ENCODE measurements around the gene RAB29.
"Not testable (repeated sequence)": the region's sequence is repeated elsewhere in the genome, so short reads cannot be mapped to it uniquely, and the experiment has no call there.

The RAB29 gene

GRCh38 chr1:205760606-205761005 lies 14.7 kb downstream of the RAB29 start:
- no peak for DNase-seq

GRCh38 chr1:205756552-205756951 lies 18.7 kb downstream of the RAB29 start:
- DNase-seq: no peak

GRCh38 chr1:205754857-205755256 lies 20.4 kb downstream of the RAB29 start:
- no peak for DNase-seq

DNA sequence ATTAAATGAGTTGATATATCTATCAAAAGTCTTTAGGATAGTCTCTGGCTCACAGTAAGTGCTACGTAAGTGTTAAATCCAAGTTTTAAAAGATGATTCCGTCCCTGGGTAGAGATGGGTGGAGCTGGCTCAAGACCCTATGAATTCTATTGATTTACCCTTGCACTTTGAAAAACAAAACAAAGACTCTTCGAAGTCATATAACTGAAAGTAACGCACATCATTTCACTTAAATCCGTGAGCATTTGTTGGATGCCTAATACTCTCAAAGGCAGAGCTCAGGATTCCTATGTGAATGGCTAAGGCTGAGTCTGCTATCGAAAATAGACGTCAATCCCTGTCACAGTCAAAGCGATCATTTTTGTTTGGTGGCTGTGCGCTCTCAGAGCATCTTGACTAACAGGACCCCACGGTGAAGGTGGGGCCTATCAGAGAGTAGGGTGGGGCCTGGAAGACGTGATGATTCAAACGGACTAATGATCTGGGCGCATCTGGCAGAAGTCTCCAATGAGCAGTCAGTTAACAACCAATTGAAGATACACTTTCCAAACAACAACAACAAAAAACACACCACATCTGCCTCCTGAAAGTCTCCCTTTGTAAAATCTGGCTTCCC lies 24.1 kb downstream of the RAB29 start:
- DNase-seq: peak; percentile 42

DNA sequence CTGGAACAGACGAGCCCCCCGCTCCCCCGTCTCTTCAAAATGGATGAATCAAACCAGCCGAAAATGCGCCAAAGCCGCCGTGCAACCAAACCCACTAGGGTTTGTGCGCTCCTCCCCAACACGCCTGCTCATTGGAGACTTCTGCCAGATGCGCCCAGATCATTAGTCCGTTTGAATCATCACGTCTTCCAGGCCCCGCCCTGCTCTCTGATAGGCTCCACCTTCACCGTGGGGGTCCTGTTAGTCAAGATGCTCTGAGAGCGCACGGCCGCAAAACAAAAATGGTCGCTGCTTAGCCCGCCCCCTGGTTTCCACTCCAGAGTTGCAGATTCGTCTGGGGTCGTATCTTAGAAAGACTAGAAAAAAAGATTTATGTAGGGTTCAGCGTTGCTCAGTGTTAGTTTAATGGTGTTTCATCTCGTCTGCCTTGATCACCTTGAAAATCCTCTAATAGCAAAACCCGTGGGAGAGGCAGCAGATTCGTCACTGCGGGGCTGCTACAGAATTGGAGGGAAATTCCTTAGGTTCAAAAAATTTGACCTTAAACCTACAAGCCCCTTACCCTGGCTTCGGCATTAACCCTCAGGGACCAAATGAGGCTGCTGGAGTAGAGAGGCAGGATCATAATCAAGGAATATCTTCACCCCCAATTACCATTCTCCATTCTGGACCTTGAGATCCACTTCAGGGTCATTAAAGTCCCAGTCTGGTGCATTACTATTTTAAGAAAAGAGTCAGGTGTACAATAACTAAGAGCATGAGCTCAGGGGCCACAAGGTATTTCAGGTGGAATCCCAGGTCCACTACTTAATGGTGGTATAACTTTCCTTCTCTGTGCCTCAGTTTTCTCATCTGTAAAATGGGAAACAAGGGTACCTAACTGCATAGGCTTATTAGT lies 24.9 kb downstream of the RAB29 start, which contains the start of gene NUCKS1:
NUCKS1 (minus strand) TSS at position 45 of the 898 bp plus-strand sequence. CDS start 209 bp downstream, outside the sequence.
- DNase-seq: peak; percentile 100

GRCh38 chr1:205749234-205750137 lies 25.8 kb downstream of the RAB29 start:
- peak; percentile 98 for DNase-seq

GRCh38 chr1:205748403-205749233 lies 26.7 kb downstream of the RAB29 start:
- peak; percentile 31 for DNase-seq

- no peak for DNase-seq
Observed at GRCh38 chr1:205746757-205747412, 28.4 kb downstream of the RAB29 start.

DNA sequence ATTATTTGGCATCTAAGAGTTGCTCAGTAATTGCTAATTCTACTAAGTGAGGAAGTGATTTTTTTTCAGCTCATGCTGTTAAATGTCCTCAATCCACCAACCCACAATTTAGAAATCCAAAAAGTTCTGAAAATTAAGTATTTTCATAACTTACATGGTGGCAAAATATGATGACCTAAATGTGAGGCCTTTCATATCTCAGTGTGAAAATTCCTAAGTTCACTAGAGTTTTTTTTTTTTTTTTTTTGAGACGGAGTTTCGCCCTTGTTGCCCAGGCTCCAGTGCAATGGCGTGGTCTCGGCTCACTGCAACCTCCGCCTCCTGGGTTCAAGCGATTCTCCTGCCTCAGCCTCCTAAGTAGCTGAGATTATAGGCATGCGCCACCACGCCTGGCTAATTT lies 30.9 kb downstream of the RAB29 start:
- DNase-seq: no peak

DNA sequence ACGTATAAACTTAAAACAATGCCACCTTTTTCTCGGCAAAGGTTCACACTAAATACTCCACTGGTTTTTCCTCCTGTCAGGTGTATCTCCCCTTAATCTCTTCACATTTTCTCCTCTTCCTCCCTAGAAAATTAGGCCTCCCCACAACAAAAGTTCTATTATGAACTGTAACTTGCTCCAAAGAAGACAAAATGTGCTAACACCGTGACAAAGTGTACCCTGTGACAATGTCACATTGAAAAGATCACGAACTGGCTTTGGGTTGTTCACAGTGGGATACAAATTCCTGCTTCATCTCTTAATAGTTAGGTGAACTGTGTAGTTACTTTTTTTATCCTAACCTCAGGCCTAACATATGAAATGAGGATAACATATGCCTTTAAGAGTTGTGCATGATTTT lies 31.3 kb downstream of the RAB29 start:
- DNase-seq: no peak

- no peak for DNase-seq
Observed at GRCh38 chr1:205741681-205742080, 33.6 kb downstream of the RAB29 start.

- DNase-seq: no peak
Observed at GRCh38 chr1:205739348-205740160, 35.7 kb downstream of the RAB29 start.

DNA sequence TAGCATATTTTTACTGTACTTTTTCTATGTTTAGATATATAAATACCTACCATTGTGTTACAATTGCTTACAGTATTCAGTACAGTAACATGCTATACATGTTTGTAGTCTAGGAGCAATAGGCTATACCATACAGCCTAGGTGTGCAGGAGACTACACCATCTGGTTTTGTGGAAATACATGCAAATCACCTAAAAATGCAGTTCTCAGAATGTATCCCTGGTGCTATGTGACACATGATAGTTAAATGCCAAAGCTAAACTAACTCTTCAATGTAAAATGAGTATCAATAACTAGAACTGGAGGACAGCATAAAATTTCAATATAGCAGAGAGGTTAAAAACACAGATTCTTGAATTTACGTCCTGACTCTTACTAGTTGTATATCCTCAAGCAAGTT lies 40.1 kb downstream of the RAB29 start:
- DNase-seq: no peak

GRCh38 chr1:205733438-205734175 lies 41.7 kb downstream of the RAB29 start:
- DNase-seq: no peak

- DNase-seq: no peak
Observed at GRCh38 chr1:205729945-205730610, 45.2 kb downstream of the RAB29 start.

DNA sequence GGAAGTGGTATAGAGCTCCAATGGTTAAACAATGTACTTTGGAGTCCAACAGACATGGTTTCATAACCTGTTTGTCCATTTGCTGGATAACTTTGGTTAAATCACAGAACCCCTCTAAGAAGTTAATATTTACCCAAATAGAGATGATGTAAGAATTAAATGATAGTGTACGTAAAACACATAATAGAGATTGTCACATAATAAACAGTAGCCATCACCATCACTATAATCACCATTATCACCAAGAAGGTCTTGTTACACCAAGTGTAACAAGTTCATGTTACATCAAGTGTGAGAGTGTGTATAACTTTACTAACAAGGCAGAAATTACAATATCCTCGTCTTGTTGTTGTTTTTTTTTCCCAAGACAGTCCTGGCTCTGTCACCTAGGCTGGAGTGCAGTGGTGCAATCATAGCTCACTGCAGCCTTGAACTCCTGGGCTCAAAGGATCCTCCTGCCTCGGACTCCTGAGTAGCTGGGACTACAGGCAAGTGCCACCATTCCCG lies 48.6 kb downstream of the RAB29 start:
- no peak for DNase-seq

GRCh38 chr1:205725514-205725913 lies 49.8 kb downstream of the RAB29 start:
- no peak for DNase-seq

DNA sequence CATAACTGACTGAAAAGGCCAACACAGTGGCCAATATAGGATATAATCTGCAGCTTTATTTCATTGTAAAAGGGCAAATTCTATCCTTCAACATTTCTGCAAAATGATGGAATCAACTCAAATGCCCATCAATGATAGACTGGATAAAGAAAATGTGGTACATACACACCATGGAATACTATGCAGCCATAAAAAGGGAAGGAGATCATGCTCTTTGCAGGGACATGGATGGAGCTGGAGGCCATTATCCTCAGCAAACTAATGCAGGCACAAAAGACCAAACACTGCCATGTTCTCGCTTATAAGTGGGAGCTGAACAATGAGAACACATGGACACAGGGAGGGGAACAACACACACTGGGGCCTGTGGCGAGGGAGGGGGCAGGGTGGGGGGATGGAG lies 54.5 kb downstream of the RAB29 start:
- not testable (repeated sequence) for DNase-seq

DNA sequence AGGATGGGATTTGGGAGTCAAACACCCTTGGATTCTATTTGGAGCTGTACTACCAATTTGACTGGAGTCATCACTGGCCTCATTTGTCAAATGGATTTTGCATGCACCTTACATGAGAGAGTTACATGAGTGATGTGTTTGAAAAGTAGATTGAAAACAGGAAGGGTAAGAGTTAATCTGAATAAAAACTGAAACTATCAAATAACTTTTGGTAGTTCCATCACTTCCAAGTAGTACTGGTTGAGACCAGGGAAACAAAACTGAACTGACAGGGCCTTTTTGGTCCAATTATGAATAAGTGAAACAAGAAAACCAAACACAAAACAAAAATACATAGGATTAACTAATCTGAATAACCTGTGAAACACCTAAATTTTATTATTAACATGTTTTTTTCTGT lies 55.5 kb downstream of the RAB29 start:
- DNase-seq: no peak

Data from NCI-H1436 (cell line).